HUES48 (cell line): ENCODE data around the gene COL28A1.

Experiments
- H3K27ac ChIP-seq: one replicate; pipeline ENCODE4 v1.7.0; 2013; ENCODE audit warnings: low read depth, low read length, inconsistent platforms
- H3K27me3 ChIP-seq: 2 replicates; pipeline ENCODE4 v1.6.1; 2013; ENCODE audit warnings: mild to moderate bottlenecking, low read length; ENCODE audit not compliant: control insufficient read depth, insufficient read depth
- H3K36me3 ChIP-seq: 2 replicates; pipeline ENCODE4 v1.6.1; 2013; ENCODE audit warnings: low read length; ENCODE audit not compliant: control insufficient read depth, insufficient read depth
- H3K4me1 ChIP-seq: 2 replicates; pipeline ENCODE4 v1.6.1; 2013; ENCODE audit warnings: mild to moderate bottlenecking, low read length; ENCODE audit not compliant: control insufficient read depth, insufficient read depth
- H3K4me3 ChIP-seq: 2 replicates; pipeline ENCODE4 v1.5.1; 2013; ENCODE audit warnings: mild to moderate bottlenecking, low read depth, low read length
- H3K9ac ChIP-seq: 2 replicates; pipeline ENCODE4 v1.6.1; 2013; ENCODE audit warnings: mild to moderate bottlenecking, low read depth, low read length, moderate library complexity
- H3K9me3 ChIP-seq: 2 replicates; pipeline ENCODE4 v1.6.1; 2013; ENCODE audit warnings: low read length; ENCODE audit not compliant: control insufficient read depth, insufficient read depth

Gene COL28A1

DNA sequence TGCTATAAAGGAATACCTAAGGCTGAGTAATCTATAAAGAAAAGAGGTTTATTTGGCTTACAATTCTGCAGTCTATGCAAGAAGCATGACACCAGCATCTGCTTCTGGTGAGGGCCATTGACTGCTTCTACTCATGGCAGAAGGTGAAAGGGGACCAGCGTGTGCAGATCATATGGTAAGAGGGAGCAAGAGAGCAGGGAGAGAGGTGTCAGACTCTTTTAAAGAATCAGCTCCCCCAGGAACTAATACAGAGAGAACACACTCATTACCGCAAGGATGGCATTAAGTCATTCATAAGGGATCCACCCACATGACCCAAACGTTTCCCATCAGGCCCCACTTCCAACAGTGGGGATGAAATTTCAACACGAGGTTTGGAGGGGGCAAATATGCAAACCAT is 3.5 kb upstream of the COL28A1 start:
- H3K9me3 ChIP-seq, result no peaks in the 10 kb centered on the region
- H3K27ac ChIP-seq, result no peak overlapping the region
- no peak overlapping the region for H3K4me3 ChIP-seq
- H3K4me1 ChIP-seq, result no peaks in the 10 kb centered on the region
- no peaks in the 10 kb centered on the region for H3K27me3 ChIP-seq
- no peaks in the 10 kb centered on the region for H3K36me3 ChIP-seq
- H3K9ac ChIP-seq, result no peak overlapping the region

- H3K36me3 ChIP-seq, result no peaks in the 10 kb centered on the region
These were observed 2.0 kb upstream of the COL28A1 start for GRCh38 chr7:7537711-7538110.

GRCh38 chr7:7536396-7537019 is 835 bp upstream of the COL28A1 start:
- H3K36me3 ChIP-seq, result no peaks in the 10 kb centered on the region
- no peak overlapping the region for H3K4me3 ChIP-seq
- H3K27me3 ChIP-seq, result no peaks in the 10 kb centered on the region
- H3K9me3 ChIP-seq, result no peaks in the 10 kb centered on the region
- no peak overlapping the region for H3K27ac ChIP-seq
- H3K9ac ChIP-seq, result no peak overlapping the region
- H3K4me1 ChIP-seq, result no peaks in the 10 kb centered on the region

More at GRCh38 chr7:7537711-7538110, 2.0 kb upstream of the COL28A1 start:
- Histone ChIP-seq H3K27me3 (no peaks in the 10 kb centered on the region), H3K9ac (no peak overlapping the region), H3K27ac (no peak overlapping the region), H3K4me3 (no peak overlapping the region), H3K4me1 (no peaks in the 10 kb centered on the region), H3K9me3 (no peaks in the 10 kb centered on the region)

DNA sequence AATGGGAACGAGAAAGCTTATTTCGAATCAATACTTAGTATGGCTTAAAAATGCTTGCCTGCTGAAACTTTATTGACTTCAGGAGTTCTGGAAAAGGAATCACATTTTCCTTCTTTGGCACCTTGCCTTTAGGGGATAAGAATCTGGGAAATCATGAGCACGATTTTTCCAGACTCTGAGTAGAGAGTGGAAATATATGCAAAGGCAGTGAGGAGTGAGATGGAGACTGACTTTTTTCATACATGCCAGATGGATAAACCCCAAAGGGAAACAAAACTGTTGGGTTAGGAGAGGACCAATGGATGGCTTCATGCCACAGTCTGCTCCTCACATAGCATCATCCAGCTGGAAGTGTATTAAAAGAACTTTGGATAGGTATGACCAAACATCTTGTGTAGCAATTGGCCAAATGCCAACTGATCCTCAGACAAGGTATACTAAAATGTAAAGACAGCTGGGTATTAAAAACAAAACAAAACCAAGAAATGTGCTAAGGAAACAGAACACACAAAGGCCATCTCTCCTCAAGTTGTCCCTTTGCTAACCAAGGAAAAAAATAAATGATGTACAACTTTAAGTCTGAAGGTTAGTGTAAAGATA is 1.7 kb downstream of the COL28A1 start:
- Histone ChIP-seq H3K4me1 (no peaks in the 10 kb centered on the region), H3K9me3 (no peaks in the 10 kb centered on the region), H3K27ac (no peak overlapping the region), H3K9ac (no peak overlapping the region), H3K36me3 (no peaks in the 10 kb centered on the region), H3K4me3 (no peak overlapping the region), H3K27me3 (no peaks in the 10 kb centered on the region)

- Histone ChIP-seq H3K4me1 (no peaks in the 10 kb centered on the region), H3K36me3 (no peaks in the 10 kb centered on the region), H3K27me3 (no peaks in the 10 kb centered on the region), H3K4me3 (no peak overlapping the region), H3K9me3 (no peaks in the 10 kb centered on the region), H3K27ac (no peak overlapping the region), H3K9ac (no peak overlapping the region)
These were observed 6.3 kb downstream of the COL28A1 start for GRCh38 chr7:7529328-7529727.

DNA sequence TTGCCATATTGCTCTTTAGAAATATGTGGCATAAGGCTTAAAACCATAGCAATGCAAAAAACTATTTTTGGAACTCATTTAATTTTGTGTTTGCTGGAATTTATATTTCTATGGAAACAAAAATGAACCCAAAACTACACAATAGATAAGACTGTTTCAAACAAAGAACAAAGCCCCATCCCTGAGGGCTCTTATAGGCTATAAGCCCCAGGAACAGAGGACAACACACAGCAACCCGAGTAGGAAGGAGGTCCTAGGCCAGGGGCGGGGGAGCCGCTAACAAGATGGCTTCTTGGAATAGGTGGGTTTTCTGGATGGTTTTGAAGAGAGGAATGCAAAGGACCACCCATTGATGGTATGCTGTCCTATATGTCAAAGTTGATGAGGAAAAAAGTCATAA is 8.6 kb downstream of the COL28A1 start:
- H3K27ac ChIP-seq, result no peak overlapping the region
- no peaks in the 10 kb centered on the region for H3K36me3 ChIP-seq
- no peak overlapping the region for H3K4me3 ChIP-seq
- no peaks in the 10 kb centered on the region for H3K9me3 ChIP-seq
- H3K4me1 ChIP-seq, result no peaks in the 10 kb centered on the region
- H3K27me3 ChIP-seq, result no peaks in the 10 kb centered on the region
- H3K9ac ChIP-seq, result no peak overlapping the region

GRCh38 chr7:7526006-7526405 is 9.7 kb downstream of the COL28A1 start:
- H3K9ac ChIP-seq, result no peak overlapping the region
- no peaks in the 10 kb centered on the region for H3K4me1 ChIP-seq
- no peaks in the 10 kb centered on the region for H3K36me3 ChIP-seq
- H3K27me3 ChIP-seq, result no peaks in the 10 kb centered on the region
- no peak overlapping the region for H3K27ac ChIP-seq
- H3K4me3 ChIP-seq, result no peak overlapping the region
- no peaks in the 10 kb centered on the region for H3K9me3 ChIP-seq

- Histone ChIP-seq H3K36me3 (no peaks in the 10 kb centered on the region), H3K9ac (no peak overlapping the region), H3K27ac (no peak overlapping the region), H3K4me3 (no peak overlapping the region), H3K9me3 (no peaks in the 10 kb centered on the region), H3K27me3 (no peaks in the 10 kb centered on the region), H3K4me1 (no peaks in the 10 kb centered on the region)
These were observed 11.6 kb downstream of the COL28A1 start for GRCh38 chr7:7524121-7524520.

GRCh38 chr7:7522421-7522820 is 13.3 kb downstream of the COL28A1 start:
- no peaks in the 10 kb centered on the region for H3K36me3 ChIP-seq
- H3K4me1 ChIP-seq, result no peaks in the 10 kb centered on the region
- H3K9me3 ChIP-seq, result no peaks in the 10 kb centered on the region
- no peak overlapping the region for H3K9ac ChIP-seq
- no peak overlapping the region for H3K4me3 ChIP-seq
- no peaks in the 10 kb centered on the region for H3K27me3 ChIP-seq
- H3K27ac ChIP-seq, result no peak overlapping the region

- no peak overlapping the region for H3K9ac ChIP-seq
- no peaks in the 10 kb centered on the region for H3K36me3 ChIP-seq
- no peaks in the 10 kb centered on the region for H3K27me3 ChIP-seq
- no peaks in the 10 kb centered on the region for H3K4me1 ChIP-seq
- no peak overlapping the region for H3K4me3 ChIP-seq
- H3K9me3 ChIP-seq, result no peaks in the 10 kb centered on the region
- no peak overlapping the region for H3K27ac ChIP-seq
These were observed 14.4 kb downstream of the COL28A1 start for GRCh38 chr7:7521259-7521658.

- Histone ChIP-seq H3K36me3 (no peaks in the 10 kb centered on the region), H3K9me3 (no peaks in the 10 kb centered on the region), H3K4me1 (no peaks in the 10 kb centered on the region; the same call in 1 of the 2 replicates), H3K9ac (no peak overlapping the region), H3K27me3 (no peaks in the 10 kb centered on the region), H3K4me3 (no peak overlapping the region), H3K27ac (no peak overlapping the region)
These were observed 16.1 kb downstream of the COL28A1 start for GRCh38 chr7:7519528-7519927.
